GF-D8 (cell line): ENCODE results near the gene SLIT2.

Experiments
- DNase-seq: peaks from one replicate; lab custom pipeline; 2025; lab: John Stamatoyannopoulos, UW

Gene SLIT2

GRCh38 chr4:20266215-20267082 is 14.7 kb downstream of the SLIT2 start:
- DNase-seq = no peak

GRCh38 chr4:20268028-20268427 is 16.3 kb downstream of the SLIT2 start:
- DNase-seq = no peak

- DNase-seq = no peak
Observed at GRCh38 chr4:20269320-20269719, 17.6 kb downstream of the SLIT2 start.

GRCh38 chr4:20271950-20272349 is 20.2 kb downstream of the SLIT2 start:
- no peak for DNase-seq

- DNase-seq = no peak
Observed at GRCh38 chr4:20272411-20272872, 20.7 kb downstream of the SLIT2 start.

GRCh38 chr4:20273793-20274192 is 22.1 kb downstream of the SLIT2 start:
- DNase-seq = no peak

- no peak for DNase-seq
Observed at GRCh38 chr4:20276848-20277247, 25.1 kb downstream of the SLIT2 start.

GRCh38 chr4:20278195-20278594 is 26.5 kb downstream of the SLIT2 start:
- no peak for DNase-seq

- no peak for DNase-seq
Observed at GRCh38 chr4:20279381-20279780, 27.7 kb downstream of the SLIT2 start.

- no peak for DNase-seq
Observed at GRCh38 chr4:20281453-20281852, 29.7 kb downstream of the SLIT2 start.

- DNase-seq = no peak
Observed at GRCh38 chr4:20283039-20283438, 31.3 kb downstream of the SLIT2 start.

- DNase-seq = no peak
Observed at GRCh38 chr4:20284990-20285389, 33.3 kb downstream of the SLIT2 start.

- DNase-seq = no peak
Observed at GRCh38 chr4:20287246-20287645, 35.5 kb downstream of the SLIT2 start.

- DNase-seq = no peak
Observed at GRCh38 chr4:20288047-20288650, 36.4 kb downstream of the SLIT2 start.

- no peak for DNase-seq
Observed at GRCh38 chr4:20288846-20289512, 37.3 kb downstream of the SLIT2 start.

- no peak for DNase-seq
Observed at GRCh38 chr4:20289782-20290181, 38.1 kb downstream of the SLIT2 start.

GRCh38 chr4:20292739-20293138 is 41.0 kb downstream of the SLIT2 start:
- DNase-seq = no peak

GRCh38 chr4:20297261-20297660 is 45.6 kb downstream of the SLIT2 start:
- DNase-seq = no peak

- no peak for DNase-seq
Observed at GRCh38 chr4:20297783-20298182, 46.1 kb downstream of the SLIT2 start.

- DNase-seq = no peak
Observed at GRCh38 chr4:20298455-20298854, 46.8 kb downstream of the SLIT2 start.

- no peak for DNase-seq
Observed at GRCh38 chr4:20298986-20299385, 47.3 kb downstream of the SLIT2 start.

GRCh38 chr4:20299515-20299914 is 47.8 kb downstream of the SLIT2 start:
- DNase-seq = no peak

GRCh38 chr4:20301161-20301560 is 49.5 kb downstream of the SLIT2 start:
- DNase-seq = no peak
